Renal cortex interstitium (tissue), 11 donors: Measurements from ENCODE around the gene FNDC3A. TPM values are rescaled to one million over a fixed set of nuclear protein-coding genes. Genes with fewer than 3 reads are reported as not detected.
"Not testable (repeated sequence)": the region's sequence is repeated elsewhere in the genome, so short reads cannot be mapped to it uniquely, and the experiment has no call there.

ENCODE experiments used
- DNase-seq, 11 donors: peaks; one replicate each; pipeline ENCODE4 v3.0.0-alpha.2; 2013; ENCODE audit warnings: low read depth in 9 of 11, low spot score in 4 of 11; ENCODE audit errors: extremely low read depth in 1 of 11
- polyA plus RNA-seq, 3 donors: library from polyadenylated mRNA; unstranded; fragments of 120-200 nt; gene quantifications; one replicate each; pipeline ENCODE4 v1.2.1, GENCODE V29; 2013; ENCODE audit not compliant: insufficient read length in 3 of 3

FNDC3A gene
- polyA plus RNA-seq, 3 donors = 71.0 to 88.5 (median 86.9) TPM

DNA sequence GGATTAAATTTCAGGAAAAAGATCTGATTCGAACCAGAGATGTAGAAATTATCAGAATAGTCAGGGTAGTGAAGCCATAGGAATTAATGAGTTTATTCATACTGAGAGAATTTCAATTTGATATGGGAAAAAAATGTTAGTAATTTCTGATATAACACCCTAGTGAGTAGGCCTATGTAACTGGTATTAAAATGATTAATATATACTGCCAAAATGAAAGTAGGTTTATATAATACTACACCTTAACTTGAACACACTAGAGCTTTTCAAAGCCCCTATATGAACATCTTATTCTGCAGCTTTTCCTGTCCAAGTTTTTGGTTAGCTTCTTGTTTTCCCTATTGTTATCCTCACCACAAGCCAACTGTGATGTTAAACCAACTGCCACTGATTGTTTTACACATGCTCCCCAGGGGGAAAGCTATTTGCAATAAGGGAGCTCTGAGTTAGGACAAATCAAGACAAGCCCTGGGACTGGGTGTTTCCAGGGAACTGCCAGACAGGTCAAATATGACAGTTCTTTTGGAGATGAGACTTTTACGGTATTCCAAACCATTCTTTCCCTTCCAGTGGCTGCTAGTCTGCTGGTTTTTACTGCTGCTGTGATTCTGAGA, 45.3 kb downstream of the FNDC3A start:
- no peak for DNase-seq

DNA sequence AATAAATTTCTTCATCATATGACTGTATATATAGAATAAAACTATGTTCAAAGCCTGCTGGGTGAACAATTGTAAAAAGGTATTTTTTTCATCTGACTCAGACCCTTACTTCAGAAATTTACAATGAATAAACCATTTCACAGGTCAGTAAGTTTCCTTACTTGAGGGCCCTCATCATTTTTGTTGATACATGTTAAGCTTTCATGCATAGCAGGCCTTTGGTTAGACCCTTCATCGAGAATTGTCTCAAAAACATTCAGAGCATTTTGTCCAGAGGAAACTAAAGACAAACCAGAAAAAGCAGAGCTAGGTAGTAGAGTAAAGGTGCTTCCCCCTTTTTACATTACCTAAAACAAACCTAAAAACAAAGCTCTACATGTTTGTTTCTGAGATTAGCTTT, 46.2 kb downstream of the FNDC3A start:
- DNase-seq = no peak

DNA sequence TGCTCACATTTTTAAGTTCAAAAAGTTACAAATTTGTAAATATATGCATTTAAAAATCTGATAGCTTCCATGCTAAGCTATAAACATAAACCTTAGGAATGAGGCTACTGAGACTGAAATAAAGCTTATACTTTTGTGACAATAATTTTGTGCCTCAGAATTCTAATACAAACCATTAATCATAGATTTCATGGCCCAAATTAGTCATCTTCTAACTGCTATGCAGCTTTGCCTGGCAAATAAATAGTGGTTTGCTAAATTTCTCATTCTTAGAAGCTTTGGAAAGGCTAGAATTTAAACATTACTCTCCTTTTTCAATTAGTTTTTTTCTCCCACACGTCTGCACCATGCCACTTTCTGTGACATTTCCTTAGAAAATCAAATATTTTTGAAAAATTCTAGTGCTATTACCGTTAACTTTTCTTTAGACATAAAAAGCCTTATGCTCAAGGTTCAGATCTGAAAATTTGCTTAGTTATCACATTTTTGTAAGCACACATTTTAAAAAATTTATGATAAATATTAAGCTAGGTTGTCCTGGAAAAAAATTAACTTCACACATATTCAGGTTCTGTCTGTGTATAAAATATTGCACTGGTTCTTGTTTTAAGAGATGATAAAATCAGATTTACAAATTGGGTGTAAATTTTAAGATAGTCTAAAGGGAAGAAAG, 46.9 kb downstream of the FNDC3A start:
- no peak for DNase-seq

DNA sequence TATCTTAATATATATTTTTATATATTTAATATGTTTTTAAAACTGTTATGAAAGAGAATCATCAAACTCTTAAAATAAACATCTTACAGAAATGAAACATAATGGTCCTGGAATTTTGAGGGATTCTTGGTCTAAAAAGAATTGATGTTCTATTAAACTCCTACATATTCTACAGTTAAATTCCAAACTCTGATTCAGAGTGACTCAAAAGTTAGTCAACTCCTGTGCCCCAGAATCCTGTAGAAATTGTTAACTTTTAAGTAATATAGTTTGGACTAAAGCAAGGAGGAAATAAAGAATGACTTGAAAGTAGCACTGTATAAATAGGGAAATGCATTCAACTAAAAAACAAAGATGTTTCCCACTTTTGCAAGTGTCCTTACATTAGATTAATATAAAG, 47.7 kb downstream of the FNDC3A start:
- DNase-seq = no peak

DNA sequence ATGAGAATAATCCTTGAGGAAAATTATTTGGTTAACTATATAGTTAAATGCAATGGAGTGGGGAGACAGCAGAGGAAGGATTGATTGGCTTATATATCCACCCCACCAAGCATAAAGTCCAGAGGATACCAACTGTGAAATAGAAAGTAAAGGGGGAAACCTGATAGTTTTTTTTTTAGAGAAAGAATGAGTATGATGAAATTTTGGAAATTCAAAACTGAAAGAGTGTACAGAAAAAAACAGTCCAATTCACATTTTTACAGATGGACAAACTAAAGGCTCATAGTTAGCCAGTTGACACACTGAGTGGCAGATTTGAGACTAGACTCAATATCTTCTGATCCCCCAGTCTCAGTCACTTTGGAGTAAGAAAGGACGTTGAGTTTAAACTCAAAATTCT, 51.1 kb downstream of the FNDC3A start:
- DNase-seq = no peak

DNA sequence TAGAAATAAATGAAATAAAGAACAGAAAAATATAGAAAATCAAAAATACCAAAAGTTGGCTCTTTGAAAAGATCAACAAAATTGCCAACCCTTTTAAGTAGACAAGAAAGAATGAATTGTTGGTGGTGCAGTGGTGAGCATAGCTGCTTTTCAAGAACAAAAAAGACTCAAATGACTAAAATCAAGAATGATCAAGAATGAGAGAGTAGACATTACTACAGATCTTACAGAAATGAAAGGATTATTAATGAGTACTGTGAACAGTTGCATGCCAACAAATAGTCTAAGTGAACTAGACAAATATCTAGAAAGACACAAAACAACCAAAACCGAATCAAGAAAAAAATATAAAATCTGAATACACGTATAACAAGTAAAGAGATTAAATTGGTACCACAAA, 53.9 kb downstream of the FNDC3A start:
- DNase-seq = no peak

DNA sequence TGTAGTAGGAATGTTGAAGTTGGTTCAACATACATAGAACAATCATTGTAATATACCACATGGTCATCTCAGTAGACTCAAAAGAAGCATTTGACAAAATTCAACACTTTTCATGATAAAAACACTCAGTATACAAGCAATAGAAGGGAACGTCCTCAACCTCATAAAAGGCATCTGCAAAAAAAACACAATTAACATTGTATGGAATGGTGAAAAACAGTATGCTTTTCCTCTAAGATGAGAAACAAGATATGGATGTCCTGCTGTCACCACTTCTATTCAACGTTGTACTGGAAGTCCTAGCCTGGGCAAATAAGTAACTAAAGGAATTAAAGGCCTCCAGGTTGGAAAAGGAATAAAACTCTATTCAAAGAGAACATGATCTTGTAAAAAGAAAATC, 54.5 kb downstream of the FNDC3A start:
- no peak for DNase-seq

DNA sequence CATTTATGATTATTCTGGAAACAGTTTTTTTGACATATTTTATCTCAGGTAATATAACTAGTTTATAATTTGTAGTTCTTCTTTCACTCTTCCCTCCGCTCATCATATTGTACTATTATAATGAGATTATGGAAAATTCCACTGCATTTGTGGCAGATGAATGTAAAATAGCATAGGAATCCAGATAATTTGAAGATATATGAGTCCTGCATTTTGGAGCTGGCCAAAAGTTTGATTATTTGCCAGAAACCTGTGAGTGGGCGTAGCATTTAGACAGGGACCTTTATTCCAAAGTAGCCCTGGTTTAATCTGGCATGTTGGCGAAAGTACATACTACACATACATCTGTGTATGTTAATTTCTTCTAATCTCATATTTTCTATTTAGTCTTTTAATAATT, 65.2 kb downstream of the FNDC3A start:
- no peak for DNase-seq

DNA sequence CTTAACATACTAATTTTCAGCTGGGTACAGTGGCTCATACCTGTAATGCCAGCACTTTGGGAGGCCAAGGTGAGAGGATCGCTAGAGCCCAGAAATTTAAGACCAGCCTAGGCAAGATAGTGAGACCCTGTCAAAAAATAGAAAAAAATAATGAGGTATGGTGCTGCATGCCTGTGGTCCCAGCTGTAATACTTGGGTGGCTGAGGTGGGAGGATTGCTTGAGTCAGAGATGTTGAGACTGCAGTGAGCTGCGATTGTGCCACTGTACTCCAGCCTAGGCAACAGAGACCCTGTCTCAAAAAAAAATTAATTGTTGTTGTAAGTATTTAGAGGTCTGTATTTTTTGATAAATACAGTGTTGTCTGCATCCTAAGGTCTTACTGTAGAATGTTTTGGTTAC, 66.8 kb downstream of the FNDC3A start:
- DNase-seq = no peak

DNA sequence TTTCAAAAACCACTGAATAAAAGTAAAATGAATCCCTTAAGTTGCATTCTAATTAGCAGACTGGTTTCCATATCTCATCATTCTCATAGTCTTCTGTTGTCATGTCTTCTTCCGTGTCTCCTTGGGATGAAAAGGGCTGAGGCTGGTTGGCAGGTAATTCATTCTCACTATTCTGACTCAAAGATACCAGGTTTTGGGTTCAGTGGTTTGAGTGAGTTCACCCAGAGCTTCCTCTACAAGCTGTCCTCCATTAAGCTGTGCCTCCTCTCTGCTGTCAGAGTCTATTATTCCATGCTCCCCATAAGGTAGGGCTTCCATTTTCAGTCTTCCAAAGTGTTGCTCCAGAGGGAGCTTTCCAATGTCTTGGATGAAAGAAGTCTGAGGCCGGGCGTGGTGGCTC, 68.3 kb downstream of the FNDC3A start:
- no peak for DNase-seq

DNA sequence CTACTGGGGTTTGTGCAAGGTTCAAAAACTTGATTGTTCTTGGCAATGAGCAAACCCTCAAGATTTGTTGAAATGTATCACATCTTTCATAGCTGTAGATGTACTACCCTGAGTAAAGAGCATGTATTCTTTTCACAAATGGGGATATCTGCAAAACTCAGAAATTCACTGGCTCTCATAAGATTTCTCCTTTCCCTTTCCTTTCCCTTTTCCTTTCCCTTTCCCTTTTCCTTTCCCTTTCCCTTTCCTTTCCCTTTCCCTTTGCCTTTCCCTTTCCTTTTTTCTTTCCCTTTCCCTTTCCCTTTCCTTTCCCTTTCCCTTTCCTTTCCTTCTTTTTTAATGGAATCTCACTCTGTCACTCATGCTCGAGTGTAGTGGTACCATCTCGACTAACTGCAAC, 69.1 kb downstream of the FNDC3A start:
- no peak for DNase-seq

DNA sequence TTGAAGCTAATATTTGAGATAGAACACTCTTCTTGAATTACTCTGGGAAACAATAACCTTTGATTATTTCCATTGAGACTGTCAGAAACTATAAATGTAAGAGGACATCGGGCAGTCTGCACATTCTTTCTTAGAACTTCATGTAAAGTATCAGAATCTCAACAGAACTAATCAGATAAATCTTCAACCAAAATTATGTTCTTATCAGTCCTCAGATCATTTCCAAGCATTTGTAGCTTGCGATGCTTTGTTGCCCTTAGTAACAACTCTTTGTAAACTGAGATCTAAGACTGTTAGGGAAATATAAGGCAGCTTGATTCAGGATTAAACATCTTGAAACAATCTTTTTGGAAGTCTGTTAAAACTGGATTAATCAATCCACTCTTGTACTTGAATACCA, 70.3 kb downstream of the FNDC3A start:
- no peak for DNase-seq

DNA sequence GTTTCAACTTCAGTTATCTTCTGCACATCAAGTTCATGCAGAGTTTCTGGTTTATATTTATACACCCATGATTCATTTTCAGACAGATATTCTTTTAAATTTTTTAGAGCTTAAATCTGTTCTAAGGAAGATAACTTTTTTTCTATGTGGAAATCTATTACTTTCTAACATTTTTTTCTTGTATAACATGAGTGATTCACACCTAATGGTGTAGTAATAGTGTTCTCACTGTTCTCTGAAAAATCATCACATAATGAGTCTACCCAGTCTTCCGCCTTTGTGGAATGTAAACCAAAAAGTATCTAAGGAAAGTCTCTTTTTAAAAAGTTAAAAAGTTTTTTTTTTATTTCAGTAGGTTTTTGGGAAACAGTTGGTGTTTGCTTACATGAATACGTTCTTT, 70.8 kb downstream of the FNDC3A start:
- no peak for DNase-seq

DNA sequence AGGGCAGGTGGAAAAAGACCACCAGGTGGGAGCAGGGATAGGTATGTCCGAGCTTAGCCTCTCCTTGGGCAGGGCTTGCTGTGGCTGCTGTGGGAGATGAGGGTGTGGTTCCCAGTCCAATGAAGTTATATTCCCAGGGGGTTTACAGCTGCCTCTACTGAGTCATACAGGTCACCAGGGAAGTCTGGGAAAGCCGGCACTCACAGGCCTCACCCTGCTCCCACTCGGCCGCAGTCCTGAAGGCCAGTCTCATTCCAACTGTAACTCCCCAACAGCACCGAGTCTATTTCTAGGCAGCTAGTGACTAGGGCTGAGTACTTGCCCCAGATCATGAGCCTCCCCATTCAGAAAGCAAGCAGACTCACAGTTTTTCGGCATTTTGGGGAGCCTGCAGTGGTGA, 77.1 kb downstream of the FNDC3A start:
- no peak for DNase-seq

DNA sequence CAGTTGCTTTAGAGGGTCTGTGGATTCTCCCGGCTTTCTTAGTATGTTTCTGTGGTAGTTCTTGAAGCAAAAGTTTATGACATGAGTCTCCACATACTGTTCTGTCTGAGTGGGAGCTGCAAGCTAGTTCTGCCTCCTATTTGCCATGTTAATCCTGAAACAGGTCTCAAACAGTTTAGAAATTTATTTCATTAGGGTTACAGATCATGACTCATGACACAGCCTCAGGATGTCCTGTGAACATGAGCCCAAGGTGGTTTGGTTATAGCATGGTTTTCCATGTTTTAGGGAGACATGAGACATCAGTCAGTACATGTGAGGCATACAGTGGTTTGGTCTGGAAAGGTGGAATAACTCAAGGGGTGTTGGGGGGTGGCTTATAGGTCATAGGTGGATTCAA, 77.5 kb downstream of the FNDC3A start:
- no peak for DNase-seq

DNA sequence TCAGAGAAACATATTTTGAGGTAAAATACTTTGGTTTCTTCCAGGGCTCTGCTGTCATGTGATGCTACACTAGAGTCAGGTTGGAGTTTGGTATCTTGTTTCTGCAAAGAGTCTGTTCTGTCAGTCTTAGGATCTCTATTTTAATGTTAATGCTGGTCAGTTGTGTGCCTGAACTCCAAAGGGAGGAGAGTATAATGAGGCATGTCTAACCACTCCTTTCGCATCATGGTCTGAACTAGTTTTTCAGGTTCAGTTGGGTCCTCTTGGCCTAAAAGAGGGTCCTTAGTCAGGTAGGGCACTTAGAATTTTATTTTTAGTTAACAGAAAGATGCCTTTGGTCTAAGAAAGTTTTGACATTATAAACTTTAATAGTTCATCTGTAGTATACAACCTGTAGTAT, 78.2 kb downstream of the FNDC3A start:
- no peak for DNase-seq

DNA sequence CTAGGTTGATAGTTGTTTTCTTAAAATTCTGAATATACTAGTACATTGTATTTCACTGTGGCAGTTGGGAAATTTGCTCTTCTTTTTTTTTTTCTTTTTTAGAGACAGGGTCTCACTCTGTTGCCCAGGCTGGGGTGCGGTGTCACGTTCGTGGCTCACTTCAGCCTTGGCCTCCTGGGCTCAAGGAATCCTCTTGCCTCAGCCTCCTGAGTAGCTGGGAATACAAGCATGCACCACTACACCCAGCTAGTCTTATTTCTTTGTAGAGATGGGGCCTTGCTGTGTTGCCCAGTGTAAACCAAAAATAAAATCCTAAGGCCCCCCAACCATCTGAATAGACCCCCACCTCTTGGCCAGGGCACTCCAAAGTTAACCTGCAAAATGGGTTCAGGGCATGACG, 79.3 kb downstream of the FNDC3A start:
- DNase-seq = no peak

DNA sequence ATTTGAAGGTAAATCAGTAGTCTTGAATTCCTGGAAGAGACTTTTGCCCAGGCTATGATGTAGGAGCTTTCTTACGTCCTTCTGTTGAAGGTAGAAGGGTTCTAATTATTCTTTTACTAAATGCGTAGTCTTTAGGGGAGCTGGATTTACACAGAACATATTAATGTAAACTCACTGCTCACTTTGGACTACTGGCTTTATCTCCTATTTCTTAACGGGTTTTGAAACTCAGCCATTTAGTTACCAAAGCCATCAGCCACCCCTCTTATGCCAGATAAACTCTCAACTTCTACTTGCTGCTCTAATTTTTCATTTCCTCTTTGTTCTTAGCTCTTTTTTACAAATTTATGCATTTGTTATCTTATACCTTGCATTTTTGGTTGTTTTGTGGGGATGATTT, 81.5 kb downstream of the FNDC3A start:
- DNase-seq = no peak

DNA sequence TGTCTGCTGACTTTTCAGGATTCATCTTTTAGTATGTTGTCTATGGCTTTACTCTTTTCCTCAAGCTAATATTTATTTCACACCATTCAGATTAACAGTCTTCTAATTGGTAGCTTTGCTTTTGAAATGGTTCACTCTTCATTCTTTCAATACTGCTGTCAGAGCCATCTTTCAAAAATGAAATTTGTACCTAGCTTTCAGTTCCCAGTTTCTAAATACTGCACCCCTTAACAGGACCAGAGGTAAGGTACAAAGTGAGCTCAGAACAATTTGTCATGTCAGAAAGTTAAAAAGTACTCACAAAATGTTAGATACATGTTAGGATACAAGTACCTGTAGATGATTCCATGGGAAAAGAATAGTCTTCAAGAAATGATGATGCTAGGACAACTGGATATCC, 83.0 kb downstream of the FNDC3A start:
- no peak for DNase-seq

DNA sequence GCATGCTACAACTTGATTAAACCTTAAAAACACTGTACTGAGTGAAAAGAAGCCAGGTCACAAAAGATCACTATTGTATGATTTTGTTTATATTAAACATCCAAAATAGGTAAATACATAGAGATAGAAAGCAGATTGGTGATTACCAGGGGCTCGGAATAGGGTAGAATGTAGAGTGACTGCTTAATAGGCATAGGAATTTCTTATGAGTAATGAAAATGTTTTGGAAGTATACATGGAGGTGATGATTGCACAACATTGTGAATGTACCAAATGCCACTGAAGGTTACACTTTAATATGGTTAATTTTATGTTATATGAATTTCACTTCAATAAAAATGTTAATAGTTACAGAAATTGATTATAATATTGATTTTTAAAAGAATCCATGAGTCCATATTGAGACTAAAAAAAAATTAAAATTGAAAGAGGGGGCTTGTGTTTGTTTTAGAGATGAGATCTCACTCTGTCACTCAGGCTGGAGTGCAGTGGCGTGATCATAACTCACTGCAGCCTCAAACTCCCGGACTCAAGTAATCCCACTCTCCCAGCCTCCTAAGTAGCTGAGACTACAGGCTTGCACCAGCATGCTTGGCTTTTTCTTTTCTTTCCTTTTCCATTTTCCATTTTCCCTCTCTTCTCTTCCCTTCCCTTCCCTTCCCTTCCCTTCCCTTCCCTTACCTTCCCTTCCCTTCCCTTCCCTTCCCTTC, 85.1 kb downstream of the FNDC3A start:
- no peak for DNase-seq

DNA sequence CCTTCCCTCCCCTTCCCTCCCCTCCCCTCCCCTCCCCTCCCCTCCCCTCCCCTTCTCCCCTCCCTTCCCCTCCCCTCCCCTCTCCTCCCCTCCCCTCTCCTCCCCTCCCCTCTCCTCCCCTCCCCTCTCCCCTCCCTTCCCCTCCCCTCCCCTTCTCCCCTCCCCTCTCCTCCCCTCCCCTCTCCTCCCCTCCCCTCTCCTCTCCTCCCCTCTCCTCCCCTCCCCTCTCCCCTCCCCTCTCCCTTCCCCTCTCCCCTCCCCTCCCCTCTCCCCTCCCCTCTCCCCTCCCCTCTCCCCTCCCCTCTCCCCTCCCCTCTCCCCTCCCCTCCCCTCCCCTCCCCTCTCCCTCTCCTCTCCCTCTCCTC, 85.7 kb downstream of the FNDC3A start:
- DNase-seq = not testable (repeated sequence)
